BLaER1 treated with 17β-estradiol and CSF1 and Interleukin-3, amounts not matched to agents 10 nM and 100 nM (cell line): Measurements from ENCODE around the gene RPL32.
"Not testable (repeated sequence)": the region's sequence is repeated elsewhere in the genome, so short reads cannot be mapped to it uniquely, and the experiment has no call there.

Experiments
- H3K27ac ChIP-seq, 11 experiments: shearing (Covaris generic); formaldehyde crosslinking; 2 replicates each; pipeline ENCODE4 v1.8.1; 2022
- H3K27me3 ChIP-seq, 11 experiments: shearing (Covaris generic); formaldehyde crosslinking; 2 replicates each; pipeline ENCODE4 v1.8.1; 2022
- H3K36me3 ChIP-seq, 11 experiments: shearing (Covaris generic); formaldehyde crosslinking; 2 replicates each; pipeline ENCODE4 v1.8.1; 2022
- H3K4me1 ChIP-seq, 10 experiments: shearing (Covaris generic); formaldehyde crosslinking; 2 replicates each; pipeline ENCODE4 v1.8.1; 2022
- H3K4me2 ChIP-seq, 11 experiments: shearing (Covaris generic); formaldehyde crosslinking; 2 replicates each; pipeline ENCODE4 v1.8.1; 2022
- H3K4me3 ChIP-seq, 10 experiments: shearing (Covaris generic); formaldehyde crosslinking; 2 replicates each; pipeline ENCODE4 v1.8.1; 2022
- H3K9ac ChIP-seq, 11 experiments: shearing (Covaris generic); formaldehyde crosslinking; 2 replicates each; pipeline ENCODE4 v1.8.1; 2022
- H3K9me3 ChIP-seq, 11 experiments: shearing (Covaris generic); formaldehyde crosslinking; replicated peaks in 1 of 11; 2 replicates each; pipeline ENCODE4 v1.8.1; 2022
- H4K20me1 ChIP-seq, 11 experiments: shearing (Covaris generic); formaldehyde crosslinking; 2 replicates each; pipeline ENCODE4 v1.8.1; 2022
- Cebpa-rat ChIP-seq, 11 experiments: shearing (Covaris generic); IDR thresholded peaks; 2 replicates each; pipeline ENCODE4 v1.8.1; 2022

Gene RPL32

DNA sequence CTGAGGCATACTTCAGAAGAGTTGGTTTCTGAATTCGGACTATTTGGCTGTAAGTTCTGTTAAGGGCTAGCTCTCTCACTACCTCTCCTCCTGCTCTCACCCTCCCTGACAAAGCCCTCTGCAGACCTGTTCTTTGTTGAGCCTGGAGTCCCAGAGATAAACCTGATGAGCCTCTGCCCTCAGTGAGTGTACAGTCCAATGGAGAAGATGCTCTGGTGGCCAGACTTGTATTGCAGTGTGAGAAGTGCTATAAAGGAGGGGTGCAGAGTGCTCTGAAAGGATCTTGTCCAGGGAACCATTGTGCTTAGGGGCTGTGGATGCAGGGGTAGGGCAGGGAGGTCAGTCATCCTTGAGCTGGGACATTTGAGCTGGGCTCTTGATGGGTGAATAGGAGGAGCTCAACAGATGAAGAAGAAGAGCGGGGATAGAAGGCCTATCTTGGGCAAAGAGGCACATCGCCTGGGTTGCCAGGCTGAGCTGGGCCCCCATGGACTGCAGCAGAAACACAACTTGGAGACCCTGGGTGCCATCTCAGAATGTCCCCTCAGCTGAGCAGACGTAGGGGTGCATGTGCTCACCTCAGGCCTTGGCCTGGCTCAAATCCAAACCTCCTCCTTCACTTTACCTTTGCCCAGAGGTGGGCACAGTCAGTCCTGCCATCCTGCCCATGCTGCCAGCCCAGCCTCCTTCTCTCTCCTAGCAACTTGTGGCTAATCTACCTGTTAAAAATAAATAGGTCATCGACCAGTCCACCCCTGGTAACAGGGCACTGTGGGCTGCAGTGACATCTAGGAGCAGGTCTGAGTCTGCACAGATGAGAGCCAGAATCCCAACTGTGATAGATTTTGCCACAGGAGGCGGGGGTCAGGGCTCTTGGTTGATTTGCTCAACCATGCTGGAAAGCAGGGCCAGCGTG lies 41.6 kb downstream of the RPL32 start:
- Histone ChIP-seq H3K27me3 (peaks cover 0 to 12% (median 0%) of the 10 kb centered on the region in 11 experiments; a peak in 6 of 22 replicates), H3K9ac (no peak overlapping the region), H3K4me3 (no peak overlapping the region), H3K4me1 (peaks cover 6 to 35% (median 20%) of the 10 kb centered on the region in 10 experiments), H3K36me3 (0 out of 22 replicates have a peak, but pooled peaks cover 0 to 6% (median 0%) of the 10 kb centered on the region in 11 experiments), H4K20me1 (peaks cover 0 to 8% (median 0%) of the 10 kb centered on the region in 11 experiments; a peak in 1 of 22 replicates), H3K27ac (no peak overlapping the region), H3K4me2 (no peak overlapping the region), H3K9me3 (no peaks in the 10 kb centered on the region)
- TF ChIP-seq Cebpa-rat (IDR thresholded peaks at IDR 0.05), result no peak

DNA sequence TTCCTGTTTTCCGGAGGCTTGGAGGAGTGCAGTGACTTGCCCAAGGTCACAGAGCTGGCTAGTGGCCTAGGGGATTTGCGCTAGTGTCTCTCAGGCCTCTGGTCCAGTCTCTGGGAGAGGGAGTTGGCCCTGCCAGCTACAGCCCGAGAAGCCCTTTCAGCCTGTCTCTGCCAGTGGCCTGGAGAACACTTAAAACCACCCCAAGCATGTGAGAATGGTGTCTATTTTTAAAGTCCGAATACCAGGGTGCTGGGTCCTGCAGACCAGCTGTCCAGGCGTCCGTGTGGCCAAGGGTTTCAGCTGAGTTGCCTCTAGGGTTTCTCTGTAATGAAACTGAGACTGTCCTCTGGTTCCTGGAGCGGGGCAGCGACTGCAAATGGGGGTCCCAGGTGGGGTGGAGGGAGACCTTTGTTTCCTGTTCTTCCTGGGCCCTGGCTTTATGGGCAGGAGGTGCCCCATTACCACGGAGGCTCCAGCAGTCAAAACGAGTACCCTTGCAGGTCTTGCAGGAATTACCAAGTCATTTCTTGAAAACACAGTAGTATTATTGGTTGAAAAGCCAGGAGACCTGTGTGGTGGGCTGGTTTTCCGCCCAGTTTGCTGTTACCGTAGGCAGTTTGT lies 42.7 kb downstream of the RPL32 start:
- peaks cover 0 to 8% (median 0%) of the 10 kb centered on the region in 11 experiments; a peak in 1 of 22 replicates for H4K20me1 ChIP-seq
- H3K27ac ChIP-seq, result no peak overlapping the region
- H3K9me3 ChIP-seq, result no peaks in the 10 kb centered on the region
- no peak overlapping the region for H3K9ac ChIP-seq
- 0 out of 22 replicates have a peak, but pooled peaks cover 0 to 4% (median 0%) of the 10 kb centered on the region in 11 experiments for H3K36me3 ChIP-seq
- peaks cover 6 to 35% (median 20%) of the 10 kb centered on the region in 10 experiments for H3K4me1 ChIP-seq
- H3K4me3 ChIP-seq, result no peak overlapping the region
- H3K27me3 ChIP-seq, result peaks cover 0 to 12% (median 0%) of the 10 kb centered on the region in 11 experiments; a peak in 6 of 22 replicates
- TF ChIP-seq Cebpa-rat (IDR thresholded peaks at IDR 0.05), result no peak
- H3K4me2 ChIP-seq, result no peak overlapping the region

DNA sequence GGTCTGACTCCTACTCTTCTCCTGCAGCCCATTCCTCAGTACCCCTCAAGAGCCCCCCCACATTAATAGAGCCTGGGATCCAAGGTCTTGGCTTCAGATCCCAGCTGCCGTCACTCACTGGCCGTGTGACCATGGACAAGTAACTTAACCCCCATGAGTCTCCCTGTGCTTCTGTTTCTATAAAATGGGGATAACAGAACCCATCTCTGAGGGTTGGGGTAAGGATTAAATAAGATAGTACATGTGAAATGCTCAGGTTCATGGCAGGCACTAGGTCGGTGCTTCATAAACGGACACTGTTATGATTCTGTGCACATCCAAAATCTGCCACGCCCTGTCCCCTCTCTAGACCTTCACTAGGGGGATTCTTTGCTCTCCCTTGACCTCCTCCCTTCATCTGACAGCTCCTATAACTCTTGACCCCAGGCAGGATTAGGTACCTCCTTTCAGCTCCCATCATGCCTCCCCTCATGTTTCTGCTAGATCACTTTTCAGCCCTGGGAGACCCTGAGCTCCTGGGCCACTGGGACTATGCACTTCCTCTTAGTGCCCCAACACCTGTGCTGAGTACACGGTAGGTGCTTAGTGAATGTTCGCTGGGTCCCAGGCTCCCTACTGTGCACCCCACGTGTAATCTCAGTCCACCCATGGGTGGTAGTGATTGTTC lies 43.3 kb downstream of the RPL32 start:
- Histone ChIP-seq H3K9ac (no peak overlapping the region), H3K27me3 (peaks cover 0 to 12% (median 0%) of the 10 kb centered on the region in 11 experiments; a peak in 6 of 22 replicates), H4K20me1 (peaks cover 0 to 8% (median 0%) of the 10 kb centered on the region in 11 experiments; a peak in 1 of 22 replicates), H3K27ac (no peak overlapping the region), H3K36me3 (no peaks in the 10 kb centered on the region), H3K4me3 (no peak overlapping the region), H3K9me3 (no peaks in the 10 kb centered on the region), H3K4me1 (peaks cover 6 to 35% (median 20%) of the 10 kb centered on the region in 10 experiments), H3K4me2 (peak overlapping the region in 3 of 11 experiments; percentile 23 to 93 (median 56); a peak in 2 of 22 replicates)
- TF ChIP-seq Cebpa-rat (IDR thresholded peaks at IDR 0.05), result no peak

DNA sequence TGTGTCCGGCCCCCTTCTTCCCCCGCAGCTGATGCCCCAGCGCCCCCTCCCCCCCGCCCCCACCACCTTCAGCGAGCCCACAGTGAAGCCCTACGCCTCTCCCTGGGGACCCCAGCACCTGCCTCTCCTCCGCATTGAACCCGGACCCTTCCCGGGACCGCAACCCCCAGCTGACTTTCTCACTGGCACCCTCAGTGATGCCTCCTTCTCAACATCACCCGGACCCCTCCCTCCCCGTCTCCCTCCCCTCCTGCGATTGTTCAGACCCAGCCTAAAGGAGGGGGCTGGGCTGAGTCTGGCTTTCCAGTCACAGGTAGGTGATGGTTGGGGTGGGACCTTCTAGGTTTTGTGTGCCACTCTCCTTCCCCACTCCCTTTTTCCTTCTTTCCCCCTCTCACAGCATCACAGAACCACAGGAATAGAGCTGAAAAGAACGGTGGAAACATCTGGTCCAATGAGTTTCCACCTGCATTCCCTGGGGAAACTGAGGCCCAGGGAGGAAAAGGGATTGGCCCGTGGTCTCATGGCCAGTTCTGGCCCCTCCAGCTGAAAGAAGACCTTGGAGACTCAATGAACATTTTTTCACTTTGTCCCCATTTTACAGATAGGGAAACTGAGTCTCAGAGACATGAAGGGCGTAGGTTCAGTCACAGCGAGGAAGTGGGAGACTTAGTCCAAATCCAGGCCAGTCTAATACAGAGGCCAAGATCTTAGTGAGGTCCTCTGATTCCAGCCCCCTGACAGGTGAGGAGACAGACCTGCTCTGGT lies 44.1 kb downstream of the RPL32 start:
- Histone ChIP-seq H3K27ac (peak overlapping the region in 1 of 11 experiments; percentile 80; a peak in 1 of 22 replicates), H3K4me3 (peak overlapping the region in 7 of 10 experiments; percentile 62 to 72 (median 69); a peak in 9 of 20 replicates), H3K9me3 (no peaks in the 10 kb centered on the region), H3K9ac (peak overlapping the region in 2 of 11 experiments; percentile 72 to 74; a peak in 6 of 22 replicates), H3K27me3 (peaks cover 0 to 12% (median 0%) of the 10 kb centered on the region in 11 experiments; a peak in 6 of 22 replicates), H3K36me3 (no peaks in the 10 kb centered on the region), H4K20me1 (peaks cover 0 to 8% (median 0%) of the 10 kb centered on the region in 11 experiments; a peak in 1 of 22 replicates), H3K4me1 (peaks cover 6 to 35% (median 20%) of the 10 kb centered on the region in 10 experiments), H3K4me2 (peak overlapping the region in 10 of 11 experiments; percentile 91 to 99 (median 94); a peak in 17 of 22 replicates)
- no peak for TF ChIP-seq Cebpa-rat (IDR thresholded peaks at IDR 0.05)

- H3K9me3 ChIP-seq, result no peaks in the 10 kb centered on the region
- peak within 1 kb of the TSS; percentile 69 to 81 (median 75) for H3K9ac ChIP-seq
- peaks cover 0 to 8% (median 0%) of the 10 kb centered on the region in 11 experiments; a peak in 1 of 22 replicates for H4K20me1 ChIP-seq
- H3K4me3 ChIP-seq, result peak within 1 kb of the TSS; percentile 58 to 72 (median 68)
- peak within 1 kb of the TSS; percentile 33 to 80 (median 59); a peak in 20 of 22 replicates for H3K27ac ChIP-seq
- H3K36me3 ChIP-seq, result no peaks in the 10 kb centered on the region
- peak within 1 kb of the TSS; percentile 91 to 99 (median 94) for H3K4me2 ChIP-seq
- H3K27me3 ChIP-seq, result peaks cover 0 to 12% (median 0%) of the 10 kb centered on the region in 11 experiments; a peak in 6 of 22 replicates
- TF ChIP-seq Cebpa-rat (IDR thresholded peaks at IDR 0.05), result no peak
- H3K4me1 ChIP-seq, result peaks cover 6 to 35% (median 20%) of the 10 kb centered on the region in 10 experiments
Observed at GRCh38 chr3:12796171-12797123, 44.9 kb downstream of the RPL32 start, which contains the start of gene CAND2. TSS of gene CAND2 (plus strand) at chr3:12796680. CDS start at chr3:12796721, 41 bp downstream.

DNA sequence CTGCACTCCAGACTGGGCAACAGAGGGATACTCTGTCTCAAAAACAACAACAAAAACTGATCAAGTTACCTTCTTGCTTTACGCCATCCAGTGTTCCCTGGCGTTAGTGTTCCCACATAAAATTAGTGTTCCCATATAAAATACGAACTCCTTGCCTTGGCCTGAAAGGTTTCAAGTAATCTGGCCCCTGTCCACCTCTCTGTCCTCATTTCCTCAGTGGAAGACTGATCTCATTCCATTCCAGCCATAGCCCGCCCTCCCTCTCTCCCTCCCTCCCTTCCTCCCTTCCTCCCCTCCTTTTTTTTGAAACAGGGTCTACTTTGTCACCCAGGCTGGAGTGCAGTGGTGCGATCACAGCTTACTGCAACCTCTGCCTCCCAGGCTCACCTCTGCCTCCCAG lies 47.7 kb downstream of the RPL32 start:
- Histone ChIP-seq H3K4me1 (peaks cover 6 to 35% (median 20%) of the 10 kb centered on the region in 10 experiments), H3K27ac (no peak overlapping the region), H3K9me3 (no peaks in the 10 kb centered on the region), H3K4me2 (no peak overlapping the region), H4K20me1 (peaks cover 0 to 5% (median 0%) of the 10 kb centered on the region in 11 experiments; a peak in 1 of 22 replicates), H3K27me3 (peaks cover 0 to 12% (median 0%) of the 10 kb centered on the region in 11 experiments; a peak in 6 of 22 replicates), H3K36me3 (no peaks in the 10 kb centered on the region), H3K4me3 (no peak overlapping the region), H3K9ac (no peak overlapping the region)
- no peak for TF ChIP-seq Cebpa-rat (IDR thresholded peaks at IDR 0.05)

DNA sequence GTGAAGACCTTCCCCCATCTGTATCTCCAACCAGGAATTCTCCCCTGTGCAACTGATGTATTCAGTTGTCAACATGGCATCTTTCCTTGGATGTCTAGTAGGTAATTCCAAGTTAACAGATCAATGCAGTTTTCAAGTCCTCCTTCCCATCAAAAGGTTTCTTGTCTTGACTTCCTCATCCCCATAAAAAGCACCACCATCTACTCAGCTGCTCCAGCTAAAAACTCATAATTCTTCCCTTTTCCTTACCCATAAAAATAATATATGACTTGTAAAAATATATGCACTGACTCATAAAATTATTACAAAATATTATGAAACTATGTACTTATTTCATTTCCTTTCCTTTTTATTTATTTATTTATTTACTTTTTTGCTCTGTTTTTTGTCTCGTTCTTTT lies 49.9 kb downstream of the RPL32 start:
- Histone ChIP-seq H3K27ac (no peak overlapping the region), H3K4me1 (peaks cover 6 to 17% (median 10%) of the 10 kb centered on the region in 10 experiments), H3K36me3 (no peaks in the 10 kb centered on the region), H3K27me3 (peaks cover 0 to 7% (median 0%) of the 10 kb centered on the region in 11 experiments; a peak in 6 of 22 replicates), H3K4me3 (no peak overlapping the region), H3K9ac (no peak overlapping the region), H4K20me1 (no peaks in the 10 kb centered on the region), H3K4me2 (no peak overlapping the region), H3K9me3 (no peaks in the 10 kb centered on the region)
- no peak for TF ChIP-seq Cebpa-rat (IDR thresholded peaks at IDR 0.05)

GRCh38 chr3:12787967-12788690 lies 53.2 kb downstream of the RPL32 start:
- H3K9ac ChIP-seq, result not testable (repeated sequence)

DNA sequence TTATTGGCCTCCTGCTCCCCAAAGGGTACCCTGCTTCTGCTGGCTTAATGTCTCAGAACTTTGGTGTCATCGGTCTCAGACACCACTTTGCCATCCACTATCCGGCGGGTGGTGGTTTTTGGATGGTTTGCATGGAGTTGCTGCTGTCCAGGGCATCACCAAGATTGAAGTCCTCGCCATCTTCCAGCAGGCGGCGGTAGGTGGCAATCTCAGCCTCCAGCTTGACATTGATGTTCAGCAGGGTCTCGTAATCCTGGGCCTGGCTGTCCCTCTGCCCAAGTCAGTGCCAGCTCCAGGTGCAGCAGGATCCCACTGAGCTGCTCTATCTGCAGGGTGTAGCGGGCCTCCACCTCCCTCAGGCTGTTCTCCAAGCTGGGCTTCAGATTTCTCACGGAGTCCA lies 54.0 kb downstream of the RPL32 start:
- not testable (repeated sequence) for H3K36me3 ChIP-seq, H3K27ac ChIP-seq, H3K4me1 ChIP-seq, H4K20me1 ChIP-seq, H3K9me3 ChIP-seq, H3K4me3 ChIP-seq, H3K27me3 ChIP-seq, H3K4me2 ChIP-seq, H3K9ac ChIP-seq

More at GRCh38 chr3:12787967-12788690, 53.2 kb downstream of the RPL32 start:
- not testable (repeated sequence) for H3K4me2 ChIP-seq, H3K4me1 ChIP-seq, H3K27me3 ChIP-seq, H3K27ac ChIP-seq, H4K20me1 ChIP-seq, H3K4me3 ChIP-seq, H3K36me3 ChIP-seq, H3K9me3 ChIP-seq
